ENCODE data around the gene PRKCZ. TPM values are rescaled to one million over a fixed set of nuclear protein-coding genes. Genes with fewer than 3 reads are reported as not detected.

The PRKCZ gene
- total RNA-seq, 1 experiment from 2014 or later = 1.9 TPM

GRCh38 chr1:2184934-2185333 lies 134.7 kb downstream of the PRKCZ start:
- CTCF ChIA-PET = interaction anchor here (1.1 kb wide), 1 partner anchor 10 kb away, joined by 3 read pairs; no protein-coding TSS in a partner anchor
- intact Hi-C loops (cut with micrococcal nuclease; ENCODE audit: unreplicated experiment) = no loop called here
- POLR2A ChIA-PET (ENCODE audit: low non-redundant PET) = no interaction called here
- Histone ChIP-seq H3K27me3 (replicated peaks; ENCODE audit: insufficient read depth, low read depth, low read length, poor library complexity) (no peaks in the 10 kb centered on the region), H3K36me3 (ENCODE audit: insufficient read depth, low read length, poor library complexity, severe bottlenecking) (peaks cover 4% of the 10 kb centered on the region), H3K9me3 (ENCODE audit: low read depth, low read length, poor library complexity, severe bottlenecking) (no peaks in the 10 kb centered on the region), H3K27ac (ENCODE audit: low read depth, low read length, poor library complexity, severe bottlenecking) (no peak overlapping the region), H3K4me3 (ENCODE audit: low read depth, low read length, poor library complexity, severe bottlenecking) (no peak overlapping the region), H3K4me1 (ENCODE audit: insufficient read depth, low read length, poor library complexity, severe bottlenecking) (peaks cover 10% of the 10 kb centered on the region)
- DNase-seq (ENCODE audit: low spot score) = no peak
- no TSS peak for BruUV-seq (replicated peaks)
- TF ChIP-seq CTCF (conservative IDR thresholded peaks at IDR 0.05; ENCODE audit: low read depth, low read length) (no peak), EZH2 (IDR thresholded peaks at IDR 0.05; ENCODE audit: borderline replicate concordance, low read depth, low read length, poor library complexity, severe bottlenecking) (no peak)

GRCh38 chr1:2185880-2186855 lies 136.0 kb downstream of the PRKCZ start:
- Histone ChIP-seq H3K4me3 (ENCODE audit: low read depth, low read length, poor library complexity, severe bottlenecking) (no peak overlapping the region), H3K9me3 (ENCODE audit: low read depth, low read length, poor library complexity, severe bottlenecking) (no peaks in the 10 kb centered on the region), H3K27me3 (replicated peaks; ENCODE audit: insufficient read depth, low read depth, low read length, poor library complexity) (no peaks in the 10 kb centered on the region), H3K36me3 (ENCODE audit: insufficient read depth, low read length, poor library complexity, severe bottlenecking) (peaks cover 4% of the 10 kb centered on the region), H3K27ac (ENCODE audit: low read depth, low read length, poor library complexity, severe bottlenecking) (no peak overlapping the region), H3K4me1 (ENCODE audit: insufficient read depth, low read length, poor library complexity, severe bottlenecking) (peaks cover 21% of the 10 kb centered on the region)
- BruUV-seq (replicated peaks) = no TSS peak
- no peak for TF ChIP-seq CTCF (conservative IDR thresholded peaks at IDR 0.05; ENCODE audit: low read depth, low read length)
- TF ChIP-seq EZH2 (IDR thresholded peaks at IDR 0.05; ENCODE audit: borderline replicate concordance, low read depth, low read length, poor library complexity, severe bottlenecking) = no peak
- intact Hi-C loops (cut with micrococcal nuclease; ENCODE audit: unreplicated experiment) = no loop called here
- ChIA-PET POLR2A (ENCODE audit: low non-redundant PET) (no interaction called here), CTCF (no interaction called here)
- DNase-seq (ENCODE audit: low spot score) = no peak

GRCh38 chr1:2186901-2187300 lies 136.7 kb downstream of the PRKCZ start:
- H3K27me3 ChIP-seq (replicated peaks; ENCODE audit: insufficient read depth, low read depth, low read length, poor library complexity) = no peaks in the 10 kb centered on the region
- no TSS peak for BruUV-seq (replicated peaks)
- H3K27ac ChIP-seq (ENCODE audit: low read depth, low read length, poor library complexity, severe bottlenecking) = no peak overlapping the region
- CTCF ChIA-PET = no interaction called here
- no peak overlapping the region for H3K4me3 ChIP-seq (ENCODE audit: low read depth, low read length, poor library complexity, severe bottlenecking)
- TF ChIP-seq CTCF (conservative IDR thresholded peaks at IDR 0.05; ENCODE audit: low read depth, low read length) (no peak), EZH2 (IDR thresholded peaks at IDR 0.05; ENCODE audit: borderline replicate concordance, low read depth, low read length, poor library complexity, severe bottlenecking) (no peak)
- no peak for DNase-seq (ENCODE audit: low spot score)
- POLR2A ChIA-PET (ENCODE audit: low non-redundant PET) = no interaction called here
- H3K4me1 ChIP-seq (ENCODE audit: insufficient read depth, low read length, poor library complexity, severe bottlenecking) = peaks cover 21% of the 10 kb centered on the region
- peaks cover 4% of the 10 kb centered on the region for H3K36me3 ChIP-seq (ENCODE audit: insufficient read depth, low read length, poor library complexity, severe bottlenecking)
- no peaks in the 10 kb centered on the region for H3K9me3 ChIP-seq (ENCODE audit: low read depth, low read length, poor library complexity, severe bottlenecking)
- intact Hi-C loops (cut with micrococcal nuclease; ENCODE audit: unreplicated experiment) = no loop called here
